Nephron (organoid): ENCODE data around the gene SMIM10L2A.

Source experiments
- H3K27ac Mint-ChIP-seq, 3 experiments: 2 replicates each; pipeline ENCODE4 v1.8.0; 2020; ENCODE audit warnings: mixed read lengths in 3 of 3, mild to moderate bottlenecking in 2 of 3, moderate library complexity in 1 of 3
- H3K27me3 Mint-ChIP-seq: 2 replicates; pipeline ENCODE4 v1.8.0; 2021; ENCODE audit warnings: low read depth, mild to moderate bottlenecking, moderate library complexity, mixed read lengths
- H3K36me3 Mint-ChIP-seq: 2 replicates; pipeline ENCODE4 v1.8.0; 2020; ENCODE audit warnings: low read depth, mixed read lengths
- H3K4me1 Mint-ChIP-seq: 2 replicates; pipeline ENCODE4 v1.8.0; 2020; ENCODE audit warnings: mixed read lengths
- H3K4me3 Mint-ChIP-seq, 3 experiments: 2 replicates each; pipeline ENCODE4 v1.8.0; 2020; ENCODE audit warnings: mild to moderate bottlenecking in 3 of 3, mixed read lengths in 3 of 3, moderate library complexity in 2 of 3
- H3K9me3 Mint-ChIP-seq: 2 replicates; pipeline ENCODE4 v1.8.0; 2020; ENCODE audit warnings: mixed read lengths
- CTCF ChIP-seq, 3 experiments: fragments of 200-600 bp; sonication (generic); IDR thresholded peaks; one replicate each; pipeline ENCODE4 v1.5.0; 2021; ENCODE audit warnings: antibody characterized with exemption in 3 of 3; ENCODE audit not compliant: unreplicated experiment in 3 of 3

Gene SMIM10L2A

GRCh38 chrX:135388841-135389240 is 32.9 kb upstream of the SMIM10L2A start:
- Mint-ChIP-seq H3K27me3 (no peaks in the 10 kb centered on the region), H3K27ac (no peak overlapping the region), H3K36me3 (no peaks in the 10 kb centered on the region), H3K4me1 (no peaks in the 10 kb centered on the region), H3K9me3 (peaks cover 7% of the 10 kb centered on the region), H3K4me3 (no peak overlapping the region)
- TF ChIP-seq CTCF (IDR thresholded peaks at IDR 0.05; ENCODE audit: unreplicated experiment in 3 of 3): no peak

GRCh38 chrX:135389243-135389642 is 32.5 kb upstream of the SMIM10L2A start:
- H3K27me3 Mint-ChIP-seq: no peaks in the 10 kb centered on the region
- H3K27ac Mint-ChIP-seq: no peak overlapping the region
- peaks cover 5% of the 10 kb centered on the region for H3K9me3 Mint-ChIP-seq
- TF ChIP-seq CTCF (IDR thresholded peaks at IDR 0.05; ENCODE audit: unreplicated experiment in 3 of 3): no peak
- H3K36me3 Mint-ChIP-seq: no peaks in the 10 kb centered on the region
- no peak overlapping the region for H3K4me3 Mint-ChIP-seq
- H3K4me1 Mint-ChIP-seq: no peaks in the 10 kb centered on the region

- H3K9me3 Mint-ChIP-seq: peaks cover 6% of the 10 kb centered on the region
- no peak overlapping the region for H3K27ac Mint-ChIP-seq
- H3K4me3 Mint-ChIP-seq: no peak overlapping the region
- H3K27me3 Mint-ChIP-seq: no peaks in the 10 kb centered on the region
- TF ChIP-seq CTCF (IDR thresholded peaks at IDR 0.05; ENCODE audit: unreplicated experiment in 3 of 3): no peak
- no peaks in the 10 kb centered on the region for H3K36me3 Mint-ChIP-seq
- no peaks in the 10 kb centered on the region for H3K4me1 Mint-ChIP-seq
These were observed 32.0 kb upstream of the SMIM10L2A start for GRCh38 chrX:135389717-135390116.

GRCh38 chrX:135391734-135392133 is 30.0 kb upstream of the SMIM10L2A start:
- Mint-ChIP-seq H3K4me3 (no peak overlapping the region), H3K4me1 (no peaks in the 10 kb centered on the region), H3K27me3 (no peaks in the 10 kb centered on the region), H3K9me3 (peaks cover 11% of the 10 kb centered on the region), H3K36me3 (no peaks in the 10 kb centered on the region), H3K27ac (no peak overlapping the region)
- no peak for TF ChIP-seq CTCF (IDR thresholded peaks at IDR 0.05; ENCODE audit: unreplicated experiment in 3 of 3)

GRCh38 chrX:135393051-135393450 is 28.7 kb upstream of the SMIM10L2A start:
- peaks cover 8% of the 10 kb centered on the region for H3K9me3 Mint-ChIP-seq
- H3K36me3 Mint-ChIP-seq: no peaks in the 10 kb centered on the region

More at GRCh38 chrX:135393051-135393450, 28.7 kb upstream of the SMIM10L2A start:
- Mint-ChIP-seq H3K27me3 (no peaks in the 10 kb centered on the region), H3K4me1 (no peaks in the 10 kb centered on the region), H3K27ac (no peak overlapping the region), H3K4me3 (no peak overlapping the region)
- TF ChIP-seq CTCF (IDR thresholded peaks at IDR 0.05; ENCODE audit: unreplicated experiment in 3 of 3): no peak
